OCI-LY3 (cell line): ENCODE results near the gene CLK1.

Source experiments
- H2AFZ ChIP-seq: fragments of 200-600, 300-600 bp; shearing (Covaris generic); 2 replicates; pipeline ENCODE4 v1.6.0; 2014; ENCODE audit warnings: antibody characterized with exemption, low read depth, low read length
- H3K27ac ChIP-seq: fragments of 200-600, 300-600 bp; sonication (generic); 2 replicates; pipeline ENCODE4 v1.5.1; 2014; ENCODE audit warnings: mild to moderate bottlenecking, low read length, moderate library complexity, mixed read lengths
- H3K27me3 ChIP-seq: fragments of 200-600, 300-600 bp; sonication (generic); 2 replicates; pipeline ENCODE4 v1.6.1; 2014; ENCODE audit warnings: low read depth, low read length, mixed read lengths
- H3K36me3 ChIP-seq: fragments of 200-600, 300-600 bp; sonication (generic); replicated peaks from 2 replicates; pipeline ENCODE3; 2014; ENCODE audit warnings: low read depth, low read length, mixed read lengths
- H3K4me1 ChIP-seq: fragments of 300-600, 200-600 bp; sonication (generic); 2 replicates; pipeline ENCODE4 v1.6.1; 2014; ENCODE audit warnings: low read length, mixed read lengths
- H3K4me2 ChIP-seq: fragments of 200-600, 300-600 bp; sonication (generic); 2 replicates; pipeline ENCODE4 v1.6.1; 2014; ENCODE audit warnings: low read length, mixed read lengths
- H3K4me3 ChIP-seq: fragments of 300-600, 200-600 bp; sonication (generic); 2 replicates; pipeline ENCODE4 v1.5.1; 2014; ENCODE audit warnings: antibody characterized with exemption, mild to moderate bottlenecking, low read length, moderate library complexity
- H3K79me2 ChIP-seq: fragments of 300-600, 200-600 bp; shearing (Covaris generic); 2 replicates; pipeline ENCODE4 v1.6.1; 2014; ENCODE audit warnings: mild to moderate bottlenecking, low read length, mixed read lengths
- H3K9ac ChIP-seq: fragments of 300-600, 200-600 bp; shearing (Covaris generic); 2 replicates; pipeline ENCODE4 v1.6.0; 2014; ENCODE audit warnings: mild to moderate bottlenecking, low read length, moderate library complexity
- H3K9me3 ChIP-seq: fragments of 200-600, 300-600 bp; shearing (Covaris generic); 2 replicates; pipeline ENCODE4 v1.6.1; 2014; ENCODE audit warnings: low read length, mixed read lengths; ENCODE audit not compliant: insufficient read depth
- H4K20me1 ChIP-seq: fragments of 200-600, 300-600 bp; sonication (generic); 2 replicates; pipeline ENCODE4 v1.6.1; 2016; ENCODE audit warnings: low read length, mixed read lengths; ENCODE audit not compliant: insufficient read depth
- CTCF ChIP-seq: fragments of 200-600, 300-600 bp; sonication (generic); IDR thresholded peaks from 2 replicates; pipeline ENCODE4 v1.5.1; 2014; ENCODE audit warnings: antibody characterized with exemption, low read length, low read depth
- EZH2phosphoT487 ChIP-seq: fragments of 200-600 bp; shearing (Covaris generic); IDR thresholded peaks from 2 replicates; pipeline ENCODE4 v1.6.1; 2018; ENCODE audit warnings: antibody characterized with exemption, mixed run types, low read depth

CLK1 gene

GRCh38 chr2:200812122-200813022 is 52.1 kb downstream of the CLK1 start:
- peaks cover 31% of the 10 kb centered on the region for H3K36me3 ChIP-seq
- peaks cover 42% of the 10 kb centered on the region for H3K79me2 ChIP-seq
- H3K9ac ChIP-seq = peak overlapping the region; percentile 87
- no peaks in the 10 kb centered on the region for H3K27me3 ChIP-seq
- H2AFZ ChIP-seq = no peak overlapping the region; the same call in 1 of the 2 replicates
- no peaks in the 10 kb centered on the region for H3K9me3 ChIP-seq
- TF ChIP-seq CTCF (peak; percentile 70), EZH2phosphoT487 (no peak)
- H3K4me2 ChIP-seq = peak overlapping the region; percentile 100
- peak overlapping the region; percentile 78 for H3K27ac ChIP-seq
- H3K4me3 ChIP-seq = peak overlapping the region; percentile 97
- peaks cover 15% of the 10 kb centered on the region for H4K20me1 ChIP-seq
- H3K4me1 ChIP-seq = peaks cover 27% of the 10 kb centered on the region

DNA sequence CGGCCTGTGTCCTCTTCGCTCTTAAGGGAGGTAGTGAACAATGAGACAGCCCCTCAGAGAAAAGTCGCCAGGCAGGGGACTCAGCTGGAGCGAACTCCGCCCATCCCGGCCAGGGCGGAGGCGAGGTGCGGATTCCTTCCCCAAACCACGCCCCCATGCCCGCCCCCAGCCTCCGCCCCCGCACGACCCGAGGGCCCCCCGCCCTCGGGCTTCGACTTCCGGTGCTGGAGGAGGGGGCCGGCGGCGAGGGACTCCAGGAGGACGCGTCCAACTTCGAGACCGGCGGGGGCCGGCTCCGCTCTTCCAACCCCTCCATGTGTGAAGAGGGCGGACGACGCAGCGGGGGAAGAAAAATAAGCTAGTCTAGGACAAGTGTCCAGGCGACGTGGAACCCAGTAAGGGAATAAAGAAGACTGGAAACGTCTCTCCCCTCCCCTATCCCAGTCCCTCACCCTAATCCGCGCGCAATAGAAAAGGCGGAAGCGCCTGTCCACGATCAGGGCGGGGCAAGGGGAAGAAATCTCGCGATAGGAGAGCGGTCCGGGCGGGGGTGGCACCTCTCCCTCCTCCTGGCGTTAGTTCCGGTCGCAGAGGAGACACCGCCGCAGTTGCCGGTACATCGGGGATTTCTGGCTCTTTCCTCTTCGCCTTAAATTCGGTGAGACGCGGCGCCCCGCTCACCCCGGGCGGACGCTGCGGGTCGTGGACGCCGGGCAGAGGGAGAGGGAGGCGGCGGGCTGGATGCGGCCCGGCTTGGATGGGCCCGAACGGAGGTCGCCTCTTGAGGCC is 52.9 kb downstream of the CLK1 start, which contains the start of gene BZW1:
Gene BZW1 (plus strand): TSS at position 578 of the 789 bp plus-strand sequence. CDS start 1,308 bp downstream, outside the sequence.
- H3K27me3 ChIP-seq = no peaks in the 10 kb centered on the region
- peak within 1 kb of the TSS; percentile 97 for H3K4me3 ChIP-seq
- peaks cover 42% of the 10 kb centered on the region for H3K79me2 ChIP-seq
- H4K20me1 ChIP-seq = peaks cover 15% of the 10 kb centered on the region
- H3K9ac ChIP-seq = peak within 1 kb of the TSS; percentile 87
- H3K27ac ChIP-seq = peak within 1 kb of the TSS; percentile 78
- peak within 1 kb of the TSS; percentile 59 for H2AFZ ChIP-seq
- H3K4me2 ChIP-seq = peak within 1 kb of the TSS; percentile 100
- peaks cover 24% of the 10 kb centered on the region for H3K36me3 ChIP-seq
- TF ChIP-seq EZH2phosphoT487 (no peak), CTCF (no peak)
- H3K4me1 ChIP-seq = peaks cover 27% of the 10 kb centered on the region
- H3K9me3 ChIP-seq = no peaks in the 10 kb centered on the region

- Histone ChIP-seq H3K4me1 (peaks cover 27% of the 10 kb centered on the region), H3K9ac (peak overlapping the region; percentile 87), H3K27ac (no peak overlapping the region), H3K9me3 (no peaks in the 10 kb centered on the region), H3K27me3 (no peaks in the 10 kb centered on the region), H4K20me1 (peaks cover 15% of the 10 kb centered on the region), H2AFZ (peak overlapping the region; percentile 31), H3K36me3 (peaks cover 20% of the 10 kb centered on the region), H3K4me3 (peak overlapping the region; percentile 97), H3K79me2 (peaks cover 41% of the 10 kb centered on the region), H3K4me2 (peak overlapping the region; percentile 67)
- TF ChIP-seq EZH2phosphoT487 = no peak
- TF ChIP-seq CTCF = no peak
These were observed 53.5 kb downstream of the CLK1 start for GRCh38 chr2:200810998-200811332.
